Stimulated activated naive CD8-positive, alpha-beta T cell treated with anti-CD3 and anti-CD28 coated beads, Interleukin-15, Interleukin-2, amounts not matched to agents 100 ng/mL and 50 ng/mL, for 24 hours (primary cell): Measurements from ENCODE around the gene ABCA2.
A peak's percentile ranks its signal among the peaks of the same experiment; 100 is the strongest.

Experiments
- H3K27ac Mint-ChIP-seq: one replicate; pipeline ENCODE4 v1.8.0; 2021; ENCODE audit warnings: mild to moderate bottlenecking, mixed read lengths
- H3K27me3 Mint-ChIP-seq: one replicate; pipeline ENCODE4 v1.8.0; 2021; ENCODE audit warnings: mixed read lengths
- H3K36me3 Mint-ChIP-seq: one replicate; pipeline ENCODE4 v1.8.0; 2021; ENCODE audit warnings: low read depth, mixed read lengths
- H3K4me1 Mint-ChIP-seq: one replicate; pipeline ENCODE4 v1.8.0; 2021; ENCODE audit warnings: low read depth, mixed read lengths
- H3K4me3 Mint-ChIP-seq: one replicate; pipeline ENCODE4 v1.8.0; 2021; ENCODE audit warnings: mild to moderate bottlenecking, mixed read lengths
- H3K9me3 Mint-ChIP-seq: one replicate; pipeline ENCODE4 v1.8.0; 2021; ENCODE audit warnings: mixed read lengths

ABCA2 gene

DNA sequence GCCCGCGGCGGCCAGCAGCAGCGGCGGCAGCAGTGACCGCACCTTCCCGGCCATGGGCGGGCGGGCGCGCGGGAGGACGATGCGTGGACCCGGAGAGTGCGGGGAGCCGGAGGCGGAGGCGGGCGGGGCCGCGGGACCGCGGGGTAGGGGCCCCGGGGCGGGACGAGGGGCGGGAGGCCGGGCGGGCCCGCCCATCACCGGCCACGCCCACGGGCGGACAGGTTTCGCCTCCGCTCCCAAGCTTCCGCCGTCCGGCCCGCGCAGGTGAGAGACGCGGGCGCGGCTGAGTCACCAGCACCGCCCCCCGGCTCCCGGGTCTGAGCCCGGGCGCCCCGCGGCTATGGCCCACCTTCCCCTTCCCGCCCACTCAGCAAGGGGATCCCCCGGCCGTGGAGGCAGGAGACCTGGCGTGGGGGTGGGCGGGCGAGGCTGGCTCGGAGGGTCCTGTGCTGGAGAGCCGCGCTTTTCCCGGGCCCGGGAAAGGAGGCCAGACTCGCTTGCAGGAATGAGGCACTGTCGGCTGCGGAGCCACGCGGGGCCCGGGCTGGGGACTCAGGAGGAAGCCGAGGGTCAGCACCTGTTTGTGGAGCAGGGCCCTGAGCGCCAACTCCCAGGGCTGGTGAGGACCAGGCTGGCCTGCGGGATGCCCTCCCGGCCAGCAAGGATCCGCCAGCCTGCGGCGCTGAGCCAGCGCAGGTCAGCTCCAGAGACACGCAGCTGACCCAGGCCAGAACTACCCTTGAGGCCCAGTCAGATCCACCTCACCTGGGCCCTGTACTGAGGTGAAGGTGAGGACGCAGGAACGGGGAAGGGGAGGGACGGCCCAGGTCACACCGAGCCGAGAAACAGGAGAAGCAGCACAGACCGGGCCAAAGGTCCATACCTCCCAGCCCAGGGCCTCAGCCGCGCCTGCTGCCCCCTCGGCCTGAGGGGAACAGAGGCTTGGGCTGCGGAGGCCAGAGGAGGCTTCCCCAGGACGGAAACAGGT is 26.2 kb upstream of the ABCA2 start, which contains the start of gene ENTPD2:
ENTPD2 (minus strand) TSS at position 118 of the 988 bp plus-strand sequence; CDS start at position 54, 64 bp downstream.
- no peak within 1 kb of the TSS for H3K4me3 Mint-ChIP-seq
- H3K9me3 Mint-ChIP-seq, result no peaks in the 10 kb centered on the region
- no peaks in the 10 kb centered on the region for H3K4me1 Mint-ChIP-seq
- H3K27ac Mint-ChIP-seq, result no peak within 1 kb of the TSS
- H3K27me3 Mint-ChIP-seq, result peaks cover 17% of the 10 kb centered on the region
- H3K36me3 Mint-ChIP-seq, result no peaks in the 10 kb centered on the region

- H3K27me3 Mint-ChIP-seq, result peaks cover 17% of the 10 kb centered on the region
- no peak overlapping the region for H3K27ac Mint-ChIP-seq
- no peaks in the 10 kb centered on the region for H3K4me1 Mint-ChIP-seq
- H3K9me3 Mint-ChIP-seq, result no peaks in the 10 kb centered on the region
- H3K4me3 Mint-ChIP-seq, result no peak overlapping the region
- H3K36me3 Mint-ChIP-seq, result no peaks in the 10 kb centered on the region
Observed at GRCh38 chr9:137052998-137053943, 25.2 kb upstream of the ABCA2 start.

- Mint-ChIP-seq H3K27ac (no peak overlapping the region), H3K4me3 (no peak overlapping the region), H3K9me3 (no peaks in the 10 kb centered on the region), H3K27me3 (peaks cover 25% of the 10 kb centered on the region), H3K4me1 (no peaks in the 10 kb centered on the region), H3K36me3 (no peaks in the 10 kb centered on the region)
Observed at GRCh38 chr9:137052293-137052692, 24.3 kb upstream of the ABCA2 start.

GRCh38 chr9:137051145-137051724 is 23.2 kb upstream of the ABCA2 start:
- no peak overlapping the region for H3K27ac Mint-ChIP-seq
- H3K27me3 Mint-ChIP-seq, result peaks cover 25% of the 10 kb centered on the region
- no peak overlapping the region for H3K4me3 Mint-ChIP-seq
- H3K36me3 Mint-ChIP-seq, result no peaks in the 10 kb centered on the region
- H3K4me1 Mint-ChIP-seq, result no peaks in the 10 kb centered on the region
- no peaks in the 10 kb centered on the region for H3K9me3 Mint-ChIP-seq

DNA sequence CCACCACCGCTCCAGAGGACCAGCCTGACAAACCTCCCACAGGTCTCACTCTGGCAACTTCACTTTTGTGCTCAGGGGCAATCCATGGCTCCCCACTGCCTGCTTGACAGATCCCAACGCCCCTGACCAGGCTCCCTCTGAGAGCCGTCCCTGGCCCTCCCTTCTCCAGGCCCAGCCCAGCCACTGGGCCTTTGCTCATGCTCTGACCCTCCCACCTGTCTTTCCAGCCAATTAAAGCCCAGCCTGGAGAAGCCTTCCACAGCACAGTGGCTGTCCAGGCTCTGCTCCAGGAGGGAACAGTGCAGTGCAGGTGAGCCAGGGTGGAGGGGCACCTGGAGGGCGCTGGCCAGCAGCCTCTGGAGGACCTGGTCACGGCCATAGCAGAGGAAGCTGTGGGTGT is 22.5 kb upstream of the ABCA2 start:
- Mint-ChIP-seq H3K27me3 (peaks cover 25% of the 10 kb centered on the region), H3K4me1 (no peaks in the 10 kb centered on the region), H3K9me3 (no peaks in the 10 kb centered on the region), H3K4me3 (no peak overlapping the region), H3K27ac (no peak overlapping the region), H3K36me3 (no peaks in the 10 kb centered on the region)

- H3K36me3 Mint-ChIP-seq, result no peaks in the 10 kb centered on the region
- no peak overlapping the region for H3K27ac Mint-ChIP-seq
- no peaks in the 10 kb centered on the region for H3K9me3 Mint-ChIP-seq
- H3K4me3 Mint-ChIP-seq, result no peak overlapping the region
- H3K27me3 Mint-ChIP-seq, result peaks cover 29% of the 10 kb centered on the region
- H3K4me1 Mint-ChIP-seq, result peaks cover 5% of the 10 kb centered on the region
Observed at GRCh38 chr9:137049544-137050449, 21.8 kb upstream of the ABCA2 start.

GRCh38 chr9:137048655-137049543 is 20.9 kb upstream of the ABCA2 start:
- Mint-ChIP-seq H3K27me3 (peaks cover 31% of the 10 kb centered on the region), H3K36me3 (no peaks in the 10 kb centered on the region), H3K9me3 (no peaks in the 10 kb centered on the region), H3K4me1 (peaks cover 12% of the 10 kb centered on the region), H3K27ac (no peak overlapping the region), H3K4me3 (no peak overlapping the region)

GRCh38 chr9:137046088-137046787 is 18.2 kb upstream of the ABCA2 start, which contains the start of gene NPDC1:
NPDC1 (minus strand) TSS chr9:137046177; CDS start chr9:137045989, 188 bp downstream.
- no peak within 1 kb of the TSS for H3K27ac Mint-ChIP-seq
- H3K9me3 Mint-ChIP-seq, result no peaks in the 10 kb centered on the region
- peaks cover 25% of the 10 kb centered on the region for H3K27me3 Mint-ChIP-seq
- peak within 1 kb of the TSS; percentile 54 for H3K4me3 Mint-ChIP-seq
- no peaks in the 10 kb centered on the region for H3K36me3 Mint-ChIP-seq
- H3K4me1 Mint-ChIP-seq, result peaks cover 13% of the 10 kb centered on the region

GRCh38 chr9:137045294-137046087 is 17.5 kb upstream of the ABCA2 start:
- peaks cover 23% of the 10 kb centered on the region for H3K27me3 Mint-ChIP-seq
- H3K4me3 Mint-ChIP-seq, result peak overlapping the region; percentile 54
- H3K9me3 Mint-ChIP-seq, result no peaks in the 10 kb centered on the region
- H3K36me3 Mint-ChIP-seq, result no peaks in the 10 kb centered on the region
- no peak overlapping the region for H3K27ac Mint-ChIP-seq
- H3K4me1 Mint-ChIP-seq, result peaks cover 13% of the 10 kb centered on the region

DNA sequence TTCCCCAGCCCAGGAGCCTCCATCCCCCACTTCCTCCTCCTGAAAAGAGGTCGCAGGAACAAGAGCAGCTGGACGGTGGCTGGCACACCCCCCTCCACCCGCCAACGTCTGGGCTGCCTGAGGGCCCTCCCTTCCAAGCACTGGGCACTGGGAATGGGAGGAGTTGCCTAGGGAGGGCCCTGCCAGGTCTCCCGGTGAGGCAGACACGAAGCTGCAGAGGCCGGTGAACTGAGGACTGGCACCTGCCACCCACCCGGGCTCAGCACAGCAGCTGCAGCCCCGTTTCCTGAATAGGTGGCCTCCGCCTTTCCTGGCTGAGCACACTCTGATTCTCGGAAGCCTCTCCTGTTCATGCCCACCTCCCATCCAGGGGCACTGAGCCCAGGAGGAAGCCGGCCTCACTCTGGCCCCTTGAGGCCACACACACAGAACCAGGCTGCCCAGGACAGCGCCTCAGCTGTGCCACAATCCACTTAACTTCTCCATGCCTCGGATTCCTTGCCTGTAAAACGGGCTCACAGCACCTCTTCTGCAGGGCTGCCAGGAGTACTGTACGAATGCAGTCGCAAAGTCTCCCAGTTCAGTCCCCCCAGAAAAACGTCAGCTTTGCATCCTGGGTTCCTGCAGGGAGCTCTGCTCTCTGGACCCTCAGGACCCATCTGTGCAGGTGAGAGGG is 16.6 kb upstream of the ABCA2 start:
- Mint-ChIP-seq H3K36me3 (no peaks in the 10 kb centered on the region), H3K4me1 (peaks cover 13% of the 10 kb centered on the region), H3K4me3 (peak overlapping the region; percentile 54), H3K27me3 (peaks cover 17% of the 10 kb centered on the region), H3K27ac (no peak overlapping the region), H3K9me3 (no peaks in the 10 kb centered on the region)

GRCh38 chr9:137044037-137044436 is 16.0 kb upstream of the ABCA2 start:
- H3K4me3 Mint-ChIP-seq, result no peak overlapping the region
- no peaks in the 10 kb centered on the region for H3K36me3 Mint-ChIP-seq

More at GRCh38 chr9:137044037-137044436, 16.0 kb upstream of the ABCA2 start:
- H3K27me3 Mint-ChIP-seq, result peaks cover 14% of the 10 kb centered on the region
- peaks cover 13% of the 10 kb centered on the region for H3K4me1 Mint-ChIP-seq
- no peaks in the 10 kb centered on the region for H3K9me3 Mint-ChIP-seq
- no peak overlapping the region for H3K27ac Mint-ChIP-seq
